ENCODE data around the gene BCL7C. TPM values are rescaled to one million over a fixed set of nuclear protein-coding genes. Genes with fewer than 3 reads are reported as not detected.

The BCL7C gene
- total RNA-seq, 1 experiment from 2014 or later = 33.9 TPM

- H3K27ac Mint-ChIP-seq (ENCODE audit: low read depth, unreplicated experiment) = no peak overlapping the region
- no peaks in the 10 kb centered on the region for H3K36me3 Mint-ChIP-seq (ENCODE audit: insufficient read depth, unreplicated experiment)
- no peak for DNase-seq (ENCODE audit: unreplicated experiment)
- TF ChIP-seq CTCF (IDR thresholded peaks at IDR 0.05; ENCODE audit: unreplicated experiment) = no peak
- POLR2A ChIA-PET = no interaction called here
- no peaks in the 10 kb centered on the region for H3K27me3 Mint-ChIP-seq (ENCODE audit: insufficient read depth, unreplicated experiment)
- no peaks in the 10 kb centered on the region for H3K9me3 Mint-ChIP-seq (ENCODE audit: unreplicated experiment)
- intact Hi-C loops (cut with micrococcal nuclease) = no loop called here
- BruUV-seq (replicated peaks) = no TSS peak
- no peak overlapping the region for H3K4me3 Mint-ChIP-seq (ENCODE audit: unreplicated experiment)
- CTCF ChIA-PET = interaction anchor here (0.7 to 1.3 kb wide), 2 partner anchors 35 to 62 kb away, joined by 5 to 11 read pairs; no protein-coding TSS in a partner anchor
- no peaks in the 10 kb centered on the region for H3K4me1 Mint-ChIP-seq (ENCODE audit: insufficient read depth, unreplicated experiment)
Observed at GRCh38 chr16:30907064-30907463, 13.2 kb upstream of the BCL7C start.

- no peak overlapping the region for H3K27ac Mint-ChIP-seq (ENCODE audit: low read depth, unreplicated experiment)
Observed at GRCh38 chr16:30904114-30904780, 10.4 kb upstream of the BCL7C start.

GRCh38 chr16:30903596-30903995 lies 9.7 kb upstream of the BCL7C start:
- Mint-ChIP-seq H3K4me1 (ENCODE audit: insufficient read depth, unreplicated experiment) (no peaks in the 10 kb centered on the region), H3K27me3 (ENCODE audit: insufficient read depth, unreplicated experiment) (no peaks in the 10 kb centered on the region), H3K9me3 (ENCODE audit: unreplicated experiment) (no peaks in the 10 kb centered on the region), H3K27ac (ENCODE audit: low read depth, unreplicated experiment) (no peak overlapping the region), H3K4me3 (ENCODE audit: unreplicated experiment) (no peak overlapping the region), H3K36me3 (ENCODE audit: insufficient read depth, unreplicated experiment) (no peaks in the 10 kb centered on the region)
- POLR2A ChIA-PET = no interaction called here
- TF ChIP-seq CTCF (IDR thresholded peaks at IDR 0.05; ENCODE audit: unreplicated experiment) = no peak
- no TSS peak for BruUV-seq (replicated peaks)
- CTCF ChIA-PET = interaction anchor here (0.5 to 5.6 kb wide), 4 partner anchors 8 to 60 kb away, joined by 4 to 88 read pairs (median 30); no protein-coding TSS in a partner anchor
- no peak for DNase-seq (ENCODE audit: unreplicated experiment)
- intact Hi-C loops (cut with micrococcal nuclease) = no loop called here

More at GRCh38 chr16:30904114-30904780, 10.4 kb upstream of the BCL7C start:
- BruUV-seq (replicated peaks) = no TSS peak
- no peaks in the 10 kb centered on the region for H3K4me1 Mint-ChIP-seq (ENCODE audit: insufficient read depth, unreplicated experiment)
- CTCF ChIA-PET = interaction anchor here (0.6 to 5.6 kb wide), 2 partner anchors 61 to 97 kb away, joined by 3 to 88 read pairs; no protein-coding TSS in a partner anchor
- no peak for TF ChIP-seq CTCF (IDR thresholded peaks at IDR 0.05; ENCODE audit: unreplicated experiment)
- DNase-seq (ENCODE audit: unreplicated experiment) = no peak
- POLR2A ChIA-PET = interaction anchor here (0.6 to 0.7 kb wide), 3 partner anchors 10 to 509 kb away, joined by 3 to 4 read pairs (median 3); no protein-coding TSS in a partner anchor
- intact Hi-C loops (cut with micrococcal nuclease) = no loop called here
- H3K36me3 Mint-ChIP-seq (ENCODE audit: insufficient read depth, unreplicated experiment) = no peaks in the 10 kb centered on the region
- H3K27me3 Mint-ChIP-seq (ENCODE audit: insufficient read depth, unreplicated experiment) = no peaks in the 10 kb centered on the region
- H3K9me3 Mint-ChIP-seq (ENCODE audit: unreplicated experiment) = no peaks in the 10 kb centered on the region
- H3K4me3 Mint-ChIP-seq (ENCODE audit: unreplicated experiment) = no peak overlapping the region

GRCh38 chr16:30903002-30903401 lies 9.1 kb upstream of the BCL7C start:
- Mint-ChIP-seq H3K27me3 (ENCODE audit: insufficient read depth, unreplicated experiment) (no peaks in the 10 kb centered on the region), H3K36me3 (ENCODE audit: insufficient read depth, unreplicated experiment) (no peaks in the 10 kb centered on the region), H3K4me3 (ENCODE audit: unreplicated experiment) (peak overlapping the region; percentile 75), H3K27ac (ENCODE audit: low read depth, unreplicated experiment) (peak overlapping the region; percentile 55), H3K4me1 (ENCODE audit: insufficient read depth, unreplicated experiment) (no peaks in the 10 kb centered on the region), H3K9me3 (ENCODE audit: unreplicated experiment) (no peaks in the 10 kb centered on the region)
- no peak for DNase-seq (ENCODE audit: unreplicated experiment)
- TF ChIP-seq CTCF (IDR thresholded peaks at IDR 0.05; ENCODE audit: unreplicated experiment) = no peak
- intact Hi-C loops (cut with micrococcal nuclease) = no loop called here
- CTCF ChIA-PET = interaction anchor here (0.5 to 5.6 kb wide), 11 partner anchors 8 to 100 kb away, joined by 3 to 88 read pairs (median 15); no protein-coding TSS in a partner anchor
- POLR2A ChIA-PET = interaction anchor here (1.1 to 1.7 kb wide), 9 partner anchors 10 to 128 kb away, joined by 3 to 7 read pairs (median 6); no protein-coding TSS in a partner anchor
- no TSS peak for BruUV-seq (replicated peaks)

Measured in MCF 10A (cell line).